ENCODE results near the gene LOXHD1.

The LOXHD1 gene

GRCh38 chr18:46625069-46625468, 32.0 kb downstream of the LOXHD1 start:
- DNase-seq (ENCODE audit: low spot score): no peak

- no peak for DNase-seq (ENCODE audit: low spot score)
These were observed 32.9 kb downstream of the LOXHD1 start for GRCh38 chr18:46624127-46624526.

- no peak for DNase-seq (ENCODE audit: low spot score)
These were observed 33.5 kb downstream of the LOXHD1 start for GRCh38 chr18:46623541-46623940.

DNA sequence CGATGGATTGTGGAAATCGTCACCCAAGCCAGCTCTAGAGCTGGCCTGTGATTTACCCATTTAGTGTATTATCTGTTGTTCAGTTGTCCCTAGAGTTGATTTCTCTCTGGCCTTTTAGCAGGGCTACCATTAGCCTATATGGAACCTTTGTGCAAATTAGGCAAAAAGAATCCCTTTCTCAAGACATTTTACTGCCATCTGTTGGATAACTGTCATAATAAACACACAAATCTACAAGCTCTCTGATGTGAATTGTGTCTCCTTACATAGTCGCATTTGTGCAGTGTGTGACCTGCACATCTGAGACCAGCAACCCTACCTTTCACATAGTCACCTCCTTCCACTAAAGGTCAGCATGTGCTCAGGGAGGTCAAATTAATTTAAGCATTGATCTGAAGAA, 34.0 kb downstream of the LOXHD1 start:
- DNase-seq (ENCODE audit: low spot score): no peak

DNA sequence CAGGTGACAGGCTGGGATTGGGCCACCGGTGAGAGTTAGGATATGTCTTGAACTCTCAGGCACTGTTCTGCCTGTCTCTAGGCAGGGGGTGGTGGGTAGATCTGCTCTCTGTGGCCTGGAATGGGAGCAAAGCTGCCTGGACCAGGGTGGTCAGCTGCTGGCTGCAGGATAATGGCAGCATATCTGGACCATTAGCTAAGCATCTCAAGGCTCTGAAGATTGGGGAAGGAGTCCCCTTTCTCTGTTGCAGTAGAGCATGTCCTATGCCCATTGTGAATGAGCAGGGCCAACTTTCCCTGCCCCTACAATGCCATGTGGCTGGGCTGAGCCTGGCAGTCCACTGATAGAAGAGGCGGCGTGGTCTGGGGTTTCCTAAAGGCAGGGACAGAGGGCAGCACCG, 34.6 kb downstream of the LOXHD1 start:
- no peak for DNase-seq (ENCODE audit: low spot score)

DNA sequence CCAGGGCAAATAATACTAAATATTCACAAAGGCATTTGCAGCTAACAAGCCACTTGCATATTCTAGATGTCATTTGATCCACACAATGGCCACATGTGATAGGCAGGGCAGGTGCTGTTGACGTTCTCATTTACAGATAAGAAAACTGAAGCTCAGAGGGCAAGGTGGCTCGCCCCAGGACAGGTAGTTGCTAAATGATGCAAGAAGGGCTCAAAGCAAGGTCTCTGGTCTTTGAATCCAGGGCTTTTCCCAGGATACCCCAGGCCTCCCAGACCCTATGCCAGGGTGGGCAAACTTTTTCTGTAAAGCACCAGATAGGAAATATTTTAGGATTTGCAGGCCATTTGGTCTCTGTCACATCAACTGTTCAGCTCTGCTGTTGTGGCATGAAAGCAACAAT, 35.1 kb downstream of the LOXHD1 start:
- DNase-seq (ENCODE audit: low spot score): no peak

DNA sequence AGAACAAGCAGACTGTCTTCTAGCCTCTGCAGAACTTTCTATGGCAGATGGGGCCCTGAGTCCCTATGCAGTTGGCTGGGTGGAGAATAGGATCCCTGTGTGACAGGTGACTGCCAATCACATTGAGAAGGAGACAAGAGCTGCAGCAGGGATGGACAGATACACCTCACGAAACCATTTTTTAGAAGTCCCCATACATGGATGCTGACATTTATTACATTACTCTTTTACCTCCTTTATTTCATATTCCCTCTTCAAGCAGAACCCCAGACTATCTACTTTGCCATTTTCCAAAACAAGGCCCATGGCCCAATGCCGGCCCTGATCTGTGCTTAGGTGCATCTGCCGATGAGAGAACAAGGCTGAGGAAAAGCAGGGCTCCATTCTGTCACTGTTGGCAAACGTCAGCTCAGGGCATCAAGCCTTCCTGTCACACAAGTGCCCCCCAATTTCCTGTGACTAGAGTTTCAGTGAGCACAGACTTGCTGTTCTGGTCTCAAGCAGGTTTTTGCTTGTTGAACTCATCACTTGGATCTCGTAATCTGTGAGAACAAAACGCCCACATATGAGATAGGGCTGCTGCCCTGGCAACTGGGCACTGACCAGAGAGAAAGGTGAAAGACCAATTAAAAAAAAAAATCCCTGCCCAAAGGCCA, 35.8 kb downstream of the LOXHD1 start:
- no peak for DNase-seq (ENCODE audit: low spot score)

- DNase-seq (ENCODE audit: low spot score): no peak
These were observed 37.5 kb downstream of the LOXHD1 start for GRCh38 chr18:46619559-46619958.

DNA sequence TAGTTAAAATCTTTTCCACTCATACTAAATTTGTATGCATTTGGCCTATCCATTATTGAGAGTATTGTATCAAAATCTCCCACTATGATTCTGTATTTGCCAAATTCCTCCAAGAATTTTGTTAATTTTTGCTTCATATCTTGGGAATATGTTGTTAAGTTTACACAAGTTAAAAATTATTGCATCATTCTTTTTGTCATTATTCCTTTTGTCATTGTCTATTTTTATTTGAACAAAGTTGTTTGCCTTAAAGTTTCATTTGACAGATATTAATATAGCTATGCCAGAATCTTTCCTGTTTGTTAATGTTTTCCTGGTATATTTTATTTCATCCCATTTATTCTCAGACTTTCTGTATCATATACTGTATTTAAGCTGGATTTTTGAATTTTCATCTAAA, 41.3 kb downstream of the LOXHD1 start:
- no peak for DNase-seq (ENCODE audit: low spot score)

GRCh38 chr18:46609048-46609447, 48.0 kb downstream of the LOXHD1 start:
- no peak for DNase-seq (ENCODE audit: low spot score)

DNA sequence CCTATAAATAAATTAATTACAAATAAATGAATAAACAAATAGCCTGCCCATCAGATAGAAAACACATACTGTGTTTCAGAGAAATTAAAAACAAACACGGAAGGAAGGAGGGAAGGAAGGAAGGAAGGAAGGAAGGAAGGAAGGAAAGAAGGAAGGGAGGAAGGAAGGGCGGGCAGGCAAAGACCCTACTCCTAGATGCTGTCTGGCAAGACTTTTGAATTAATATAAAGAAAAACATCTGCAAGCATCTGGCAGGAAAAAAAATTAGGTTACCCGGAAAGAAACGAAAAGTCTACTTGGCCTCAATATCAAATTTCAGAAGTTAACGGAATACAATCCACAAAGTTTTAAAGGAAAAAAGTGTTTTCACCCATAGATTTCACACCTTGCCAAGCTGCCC, 49.1 kb downstream of the LOXHD1 start:
- no peak for DNase-seq (ENCODE audit: low spot score)

DNA sequence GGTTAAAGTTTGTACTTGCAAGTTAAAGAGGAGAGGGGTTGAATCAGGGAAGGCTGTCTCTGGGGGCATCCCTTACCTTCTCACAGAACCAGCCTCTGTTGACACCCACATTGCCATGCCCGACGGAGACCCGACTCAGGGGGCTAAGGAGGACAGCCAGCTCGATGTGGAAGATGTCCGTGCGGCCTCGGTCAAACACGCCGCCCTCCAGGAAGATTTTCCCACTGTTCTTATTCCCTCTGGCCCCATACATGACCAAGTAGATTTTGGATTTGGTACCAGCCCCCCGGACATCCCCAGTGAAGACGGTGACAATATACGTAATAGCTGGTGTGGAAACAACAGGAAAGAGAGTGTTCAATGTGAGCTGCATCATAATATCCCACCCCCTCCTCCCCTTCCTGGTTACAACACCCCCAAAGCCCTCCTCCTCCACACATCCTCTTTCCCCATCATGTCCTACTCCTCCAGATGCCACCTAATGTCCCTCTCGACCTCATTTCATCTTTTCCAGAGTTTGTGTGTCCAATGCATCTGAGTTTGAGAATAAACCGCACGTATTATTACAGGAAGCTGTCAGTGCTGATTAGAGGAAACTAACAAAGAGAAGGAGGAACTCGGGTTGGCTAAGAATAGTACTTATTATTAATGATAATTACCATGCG, 55.7 kb downstream of the LOXHD1 start:
- DNase-seq (ENCODE audit: low spot score): no peak

- DNase-seq (ENCODE audit: low spot score): no peak
These were observed 60.9 kb downstream of the LOXHD1 start for GRCh38 chr18:46596119-46596518.

- no peak for DNase-seq (ENCODE audit: low spot score)
These were observed 65.1 kb downstream of the LOXHD1 start for GRCh38 chr18:46591783-46592391.

DNA sequence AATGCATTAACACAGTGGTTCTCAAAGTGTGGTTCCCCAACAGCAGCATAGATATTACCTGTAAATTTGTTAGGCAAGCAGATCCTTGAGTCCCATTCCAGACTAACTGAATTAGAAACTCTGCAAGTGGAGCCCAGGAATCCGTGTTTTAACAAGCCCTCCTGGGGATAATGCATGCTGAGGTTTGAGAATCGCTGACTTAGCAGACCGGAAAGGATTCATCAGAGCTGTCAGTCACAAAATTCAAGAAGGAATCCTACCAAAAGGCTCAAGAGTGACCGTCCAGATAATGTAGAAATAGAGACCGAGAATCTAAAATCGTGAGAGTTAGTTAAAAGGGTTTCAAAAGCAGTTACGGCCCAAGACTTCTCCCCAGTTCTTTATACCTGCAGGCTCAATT, 66.9 kb downstream of the LOXHD1 start:
- no peak for DNase-seq (ENCODE audit: low spot score)

GRCh38 chr18:46588971-46589660, 67.9 kb downstream of the LOXHD1 start:
- no peak for DNase-seq (ENCODE audit: low spot score)

- DNase-seq (ENCODE audit: low spot score): no peak
These were observed 69.4 kb downstream of the LOXHD1 start for GRCh38 chr18:46587600-46587999.

DNA sequence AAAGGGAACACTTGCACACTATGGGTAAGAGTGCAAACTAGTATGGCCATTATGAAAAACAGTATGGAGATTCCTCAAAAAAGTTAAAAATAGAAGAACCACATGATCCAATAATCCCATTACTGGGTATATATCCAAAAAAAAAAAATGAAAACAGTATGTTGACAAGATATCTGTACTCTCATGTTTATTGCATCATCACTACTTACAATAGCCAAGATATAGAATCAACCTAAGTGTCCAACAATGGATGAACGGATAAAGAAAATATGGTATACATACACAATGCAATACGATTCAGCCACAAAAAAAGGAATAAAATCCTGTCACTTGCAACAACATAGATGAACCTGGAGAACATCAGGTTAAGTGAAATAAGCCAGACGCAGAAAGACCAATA, 73.3 kb downstream of the LOXHD1 start:
- DNase-seq (ENCODE audit: low spot score): no peak

- DNase-seq (ENCODE audit: low spot score): no peak
These were observed 75.4 kb downstream of the LOXHD1 start for GRCh38 chr18:46581648-46582047.

DNA sequence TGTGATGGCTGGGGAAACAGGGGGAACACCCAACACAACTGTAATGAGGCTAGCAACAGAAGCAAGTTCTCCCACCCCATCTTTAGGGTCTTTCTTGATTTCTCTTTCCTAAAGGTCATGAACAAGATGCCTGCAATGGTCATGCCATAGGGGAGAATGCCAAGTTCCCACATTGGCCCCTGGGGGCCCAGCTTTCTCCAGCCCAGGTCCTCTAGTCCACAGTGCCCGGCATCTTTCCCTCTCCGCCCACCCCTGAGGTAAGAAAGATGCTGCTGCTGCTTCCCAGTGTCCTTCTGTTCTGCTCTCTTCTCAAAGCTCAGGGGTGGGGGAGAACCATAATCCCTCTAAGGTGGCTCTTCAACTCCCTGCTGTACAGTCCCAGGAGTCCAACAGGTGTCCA, 78.0 kb downstream of the LOXHD1 start:
- DNase-seq (ENCODE audit: low spot score): no peak

DNA sequence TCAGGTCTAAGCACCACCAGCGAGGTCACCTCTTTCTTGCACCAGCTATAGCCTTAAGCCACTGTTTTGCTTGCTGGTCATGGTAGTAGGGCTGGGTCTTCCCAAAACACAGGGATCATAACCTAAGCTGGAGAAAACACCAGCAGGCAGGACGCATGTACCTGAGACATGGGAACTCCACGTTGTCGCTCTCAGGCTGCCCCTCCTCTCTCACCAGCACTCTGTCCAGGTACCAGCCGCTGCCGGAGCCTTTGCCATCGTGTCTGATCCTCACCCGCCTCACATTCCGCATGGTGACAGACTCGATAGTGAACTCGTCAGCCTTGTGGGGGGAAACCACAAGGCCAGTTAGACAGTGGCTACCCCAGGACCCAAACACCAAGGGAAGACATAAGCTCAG, 79.5 kb downstream of the LOXHD1 start:
- DNase-seq (ENCODE audit: low spot score): no peak

DNA sequence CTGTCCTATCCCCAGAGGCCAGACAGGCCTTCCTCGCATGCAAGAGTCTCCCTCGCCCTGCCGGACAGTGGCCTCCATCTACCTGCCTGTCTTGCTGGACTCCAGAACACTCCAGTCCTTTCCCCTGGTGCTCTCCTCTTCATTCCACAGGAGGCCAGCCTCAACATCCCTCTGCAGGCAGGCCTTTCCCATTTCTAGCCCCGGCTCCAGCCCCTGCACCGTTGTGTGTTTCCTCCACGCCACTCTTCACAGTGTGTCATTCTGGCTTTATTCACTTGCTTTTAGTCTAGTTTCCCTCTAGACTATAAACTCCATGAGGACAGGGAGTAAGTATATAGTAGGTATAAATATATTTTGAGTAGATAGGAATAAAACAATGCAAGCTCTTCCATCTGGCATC, 81.2 kb downstream of the LOXHD1 start:
- DNase-seq (ENCODE audit: low spot score): no peak

DNA sequence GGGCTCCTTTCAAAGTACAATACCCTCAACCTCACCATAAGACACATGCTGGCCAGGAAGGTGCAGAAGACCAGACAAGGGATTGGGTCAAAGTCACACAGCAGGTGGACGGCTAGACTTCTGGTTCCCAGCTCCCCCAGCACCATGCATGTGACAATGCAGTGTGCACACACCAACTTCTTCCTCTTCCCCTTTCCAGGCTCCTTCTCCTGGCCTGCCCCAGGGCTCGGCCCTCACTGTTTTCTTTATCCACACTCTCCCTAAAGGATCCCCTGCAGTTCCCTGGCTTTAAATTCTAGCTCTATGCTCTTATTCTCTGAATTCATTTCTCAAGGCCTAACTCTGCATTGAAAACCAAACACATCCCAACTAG, 82.3 kb downstream of the LOXHD1 start:
- no peak for DNase-seq (ENCODE audit: low spot score)

All from cerebellar cortex (tissue), 1 donor.